Measurements from ENCODE around the gene ZC3HAV1.
"Not testable (repeated sequence)": the region's sequence is repeated elsewhere in the genome, so short reads cannot be mapped to it uniquely, and the experiment has no call there.

ZC3HAV1 gene

DNA sequence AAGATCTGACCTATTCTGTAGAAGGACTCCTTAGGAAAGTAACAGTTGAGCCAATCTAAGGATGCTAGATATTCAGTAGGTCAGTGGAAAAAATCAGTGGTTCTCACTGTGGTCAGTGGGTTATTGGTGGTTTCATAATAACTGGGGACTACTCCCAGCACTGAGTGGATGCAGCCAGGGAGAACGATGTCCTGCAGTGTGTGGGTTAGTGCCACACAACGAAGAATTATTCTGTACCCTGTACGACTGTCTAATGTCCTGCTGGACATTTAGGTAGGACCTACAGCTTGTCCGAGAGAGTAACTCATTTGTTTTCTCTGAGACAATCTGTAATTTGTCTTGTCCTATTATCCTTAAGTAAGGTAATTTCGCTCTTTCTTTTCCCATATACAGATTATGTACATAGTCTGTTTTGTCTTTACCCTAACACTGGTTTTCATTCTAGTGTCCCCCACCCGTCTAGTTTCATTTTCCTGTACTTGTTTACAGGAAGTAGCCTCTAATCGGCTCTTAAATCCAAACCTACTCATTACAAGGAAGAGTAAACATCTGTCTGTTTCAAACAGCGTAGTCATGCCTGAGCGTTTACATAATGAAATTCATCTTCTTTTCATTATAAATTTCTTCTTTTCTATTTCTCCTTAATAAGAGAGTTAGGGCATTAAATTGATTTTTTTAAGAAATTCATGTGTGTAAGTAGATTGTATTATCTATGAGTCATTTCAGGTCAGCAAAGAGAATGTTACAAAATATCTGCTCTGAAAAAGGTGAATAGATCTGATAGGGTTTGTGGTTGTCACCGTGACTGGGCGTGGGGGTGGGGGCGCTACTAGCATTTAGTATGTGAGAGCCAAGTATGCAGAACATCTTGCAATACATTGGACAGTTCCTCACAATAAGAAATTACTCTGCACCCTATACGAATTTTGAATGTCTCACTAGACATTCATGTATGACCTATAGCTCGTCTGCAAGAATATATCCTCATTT lies 65.4 kb downstream of the ZC3HAV1 start:
- Mint-ChIP-seq H3K27me3 (no peaks in the 10 kb centered on the region), H3K36me3 (ENCODE audit: low read depth) (peaks cover 60% of the 10 kb centered on the region), H3K27ac (peak overlapping the region; percentile 71), H3K9me3 (peaks cover 3% of the 10 kb centered on the region), H3K4me3 (no peak overlapping the region), H3K4me1 (ENCODE audit: low read depth) (peaks cover 66% of the 10 kb centered on the region)
- peak; percentile 75 for DNase-seq

DNA sequence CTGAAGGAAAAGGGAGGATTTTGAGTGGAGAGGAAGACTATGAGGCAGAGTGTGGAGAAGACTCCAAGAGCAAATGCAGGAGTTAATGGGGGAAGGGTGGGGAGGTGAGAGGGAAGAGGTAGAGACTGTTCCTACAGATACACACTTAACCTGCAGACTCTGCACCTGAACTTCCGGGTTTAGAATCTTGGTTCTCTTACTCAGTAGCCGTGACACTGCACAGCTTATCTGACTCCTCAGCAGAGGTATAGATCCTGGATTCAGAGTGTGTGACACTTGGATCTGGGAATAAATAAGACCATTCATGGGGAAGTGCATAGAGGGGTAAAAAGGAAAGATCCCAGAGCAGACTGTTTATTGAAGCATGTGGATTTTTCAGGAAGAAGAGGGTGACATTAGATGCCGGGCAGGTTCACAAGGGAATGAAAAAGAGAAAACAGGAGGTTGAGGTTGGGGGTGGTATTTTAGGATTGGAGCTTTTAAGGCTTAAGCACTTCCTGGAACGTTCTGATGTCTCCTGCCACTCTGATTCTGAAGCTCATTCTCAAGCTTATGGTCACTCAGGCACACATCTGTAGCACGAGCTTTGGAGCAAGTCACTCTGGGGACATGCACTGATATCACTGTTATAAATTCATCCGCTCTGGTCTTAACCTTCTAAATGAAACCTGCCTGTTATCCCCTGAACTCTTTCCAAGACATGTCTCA lies 68.0 kb downstream of the ZC3HAV1 start:
- peaks cover 47% of the 10 kb centered on the region for H3K4me1 Mint-ChIP-seq (ENCODE audit: low read depth)
- H3K9me3 Mint-ChIP-seq = peaks cover 3% of the 10 kb centered on the region
- H3K4me3 Mint-ChIP-seq = no peak overlapping the region
- H3K27ac Mint-ChIP-seq = peak overlapping the region; percentile 3
- no peak for DNase-seq
- H3K36me3 Mint-ChIP-seq (ENCODE audit: low read depth) = peaks cover 34% of the 10 kb centered on the region
- no peaks in the 10 kb centered on the region for H3K27me3 Mint-ChIP-seq

DNA sequence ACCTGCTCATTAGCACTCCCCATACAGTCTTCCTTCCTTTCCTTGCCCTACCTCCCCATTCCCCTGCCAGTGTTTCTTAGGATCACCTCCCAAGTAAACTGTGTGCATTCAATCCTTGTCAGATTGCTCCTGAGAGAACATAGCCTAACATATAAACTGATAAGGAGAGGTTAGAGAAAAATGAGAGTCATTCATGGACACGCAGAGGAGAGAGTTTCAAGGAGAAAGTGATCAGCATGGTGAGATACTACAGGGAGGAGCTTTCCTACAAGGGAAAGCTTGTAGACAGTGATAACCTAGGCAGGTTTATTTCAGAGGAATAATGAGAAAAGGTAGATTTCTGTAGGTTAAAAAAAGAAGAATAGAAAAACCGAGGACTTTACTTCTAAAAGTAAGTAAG lies 70.8 kb downstream of the ZC3HAV1 start:
- Mint-ChIP-seq H3K9me3 (no peaks in the 10 kb centered on the region), H3K36me3 (ENCODE audit: low read depth) (peaks cover 21% of the 10 kb centered on the region), H3K4me1 (ENCODE audit: low read depth) (peaks cover 39% of the 10 kb centered on the region), H3K4me3 (no peak overlapping the region), H3K27me3 (no peaks in the 10 kb centered on the region), H3K27ac (no peak overlapping the region)
- no peak for DNase-seq

DNA sequence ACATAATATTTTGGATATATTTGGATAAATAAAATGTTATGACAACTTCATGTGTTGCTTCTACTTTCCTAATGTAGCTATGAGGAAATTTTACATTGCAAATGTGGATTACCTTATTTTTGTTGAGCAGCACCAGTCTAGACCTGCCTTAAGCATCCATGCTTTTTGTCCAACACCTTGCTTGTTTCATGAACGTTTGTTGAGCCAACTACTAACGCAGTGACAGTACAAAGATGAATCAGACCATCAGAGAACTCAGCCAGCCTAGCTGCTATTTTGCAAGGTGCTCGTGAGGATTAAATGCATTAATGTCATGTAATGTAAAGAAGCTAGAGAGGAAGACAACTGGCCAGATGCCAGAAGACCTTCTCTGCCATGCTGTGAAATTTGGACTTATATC lies 72.6 kb downstream of the ZC3HAV1 start:
- Mint-ChIP-seq H3K4me1 (ENCODE audit: low read depth) (peaks cover 33% of the 10 kb centered on the region), H3K27me3 (no peaks in the 10 kb centered on the region), H3K36me3 (ENCODE audit: low read depth) (peaks cover 30% of the 10 kb centered on the region), H3K9me3 (no peaks in the 10 kb centered on the region), H3K4me3 (peak overlapping the region; percentile 74), H3K27ac (no peak overlapping the region)
- DNase-seq = no peak

DNA sequence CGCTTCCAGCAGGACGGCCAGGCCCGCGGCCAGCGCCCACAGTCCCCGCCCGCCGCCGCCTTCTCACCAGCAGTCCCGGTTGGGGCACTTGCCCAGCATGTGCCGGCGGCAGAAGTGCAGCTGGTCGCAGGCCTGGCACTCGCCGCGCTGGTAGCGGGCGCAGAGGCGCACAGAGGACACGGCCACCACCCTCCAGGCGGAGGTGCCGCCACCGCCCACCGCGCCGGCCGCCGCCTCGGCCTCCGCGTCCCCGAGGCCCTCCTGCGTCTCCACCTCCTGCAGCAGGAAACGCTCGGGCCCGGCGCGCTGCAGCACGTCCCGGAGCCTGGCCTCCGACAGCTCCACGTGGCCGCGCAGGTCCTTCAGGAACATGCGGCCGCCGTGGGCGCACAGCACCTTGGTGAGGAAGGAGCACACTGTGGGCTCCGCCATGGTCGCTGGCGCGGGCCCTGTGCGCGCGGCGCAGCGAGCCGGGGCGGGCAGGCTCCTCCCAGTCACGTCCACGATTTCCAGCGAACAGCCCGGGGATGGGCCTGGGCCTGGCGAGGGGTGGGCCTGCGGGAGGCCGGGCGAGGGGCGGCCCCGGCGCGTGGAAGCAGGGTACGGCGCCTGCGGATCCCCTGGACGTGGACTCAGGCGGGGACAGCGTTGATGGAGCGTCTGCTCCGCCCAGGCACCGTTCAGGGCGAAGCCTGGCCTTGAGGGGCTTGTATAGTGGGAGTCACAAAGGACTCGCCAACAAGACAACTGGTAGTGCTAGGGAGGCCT lies 73.8 kb downstream of the ZC3HAV1 start, which contains the start of gene ZC3HAV1L:
Gene ZC3HAV1L (minus strand): TSS at position 457 of the 768 bp plus-strand sequence. CDS start 25 bp downstream, at position 432.
- no peaks in the 10 kb centered on the region for H3K9me3 Mint-ChIP-seq
- H3K36me3 Mint-ChIP-seq (ENCODE audit: low read depth) = peaks cover 40% of the 10 kb centered on the region
- DNase-seq = peak; percentile 82
- peak within 1 kb of the TSS; percentile 83 for H3K4me3 Mint-ChIP-seq
- H3K27me3 Mint-ChIP-seq = no peaks in the 10 kb centered on the region
- peak within 1 kb of the TSS; percentile 82 for H3K27ac Mint-ChIP-seq
- H3K4me1 Mint-ChIP-seq (ENCODE audit: low read depth) = peaks cover 28% of the 10 kb centered on the region

DNA sequence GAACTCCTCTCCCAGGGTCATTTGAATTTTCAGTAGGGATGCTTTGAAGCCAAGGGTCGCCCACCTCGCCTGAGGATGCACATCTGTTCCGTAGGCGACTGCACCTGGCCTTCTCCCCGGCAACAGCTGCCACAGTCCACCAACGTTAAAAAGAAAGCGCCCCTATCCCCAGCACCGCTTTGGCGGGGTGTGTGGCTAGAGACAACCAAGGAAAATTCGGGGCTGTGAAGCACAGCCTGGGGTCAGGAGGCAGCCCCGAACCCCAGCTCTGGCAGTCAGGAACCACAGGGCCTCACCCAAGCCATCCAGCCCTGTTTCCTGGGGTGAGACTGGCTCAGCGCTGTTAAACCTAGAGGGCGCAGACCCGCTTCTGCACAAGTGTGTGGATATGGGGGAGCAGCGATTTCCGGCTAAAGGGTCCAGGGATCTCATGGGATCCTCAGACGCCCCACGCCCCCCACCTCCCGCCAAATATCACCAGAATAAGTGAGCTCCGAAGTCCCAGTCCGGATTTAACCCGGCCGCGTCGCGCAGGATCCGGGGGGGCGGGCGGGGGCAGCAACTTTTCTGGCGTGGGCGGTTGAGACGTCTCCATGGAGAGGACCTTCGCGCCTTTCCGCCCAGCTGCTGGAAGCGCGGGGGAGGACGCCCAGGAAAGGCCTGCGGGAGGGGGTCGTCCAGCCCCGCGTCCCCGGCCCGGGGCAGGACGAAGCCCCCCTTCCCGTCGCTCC lies 74.5 kb downstream of the ZC3HAV1 start:
- H3K27ac Mint-ChIP-seq = peak overlapping the region; percentile 82
- H3K27me3 Mint-ChIP-seq = no peaks in the 10 kb centered on the region
- no peak for DNase-seq
- H3K36me3 Mint-ChIP-seq (ENCODE audit: low read depth) = peaks cover 42% of the 10 kb centered on the region
- no peaks in the 10 kb centered on the region for H3K9me3 Mint-ChIP-seq
- peak overlapping the region; percentile 83 for H3K4me3 Mint-ChIP-seq
- H3K4me1 Mint-ChIP-seq (ENCODE audit: low read depth) = peaks cover 28% of the 10 kb centered on the region

DNA sequence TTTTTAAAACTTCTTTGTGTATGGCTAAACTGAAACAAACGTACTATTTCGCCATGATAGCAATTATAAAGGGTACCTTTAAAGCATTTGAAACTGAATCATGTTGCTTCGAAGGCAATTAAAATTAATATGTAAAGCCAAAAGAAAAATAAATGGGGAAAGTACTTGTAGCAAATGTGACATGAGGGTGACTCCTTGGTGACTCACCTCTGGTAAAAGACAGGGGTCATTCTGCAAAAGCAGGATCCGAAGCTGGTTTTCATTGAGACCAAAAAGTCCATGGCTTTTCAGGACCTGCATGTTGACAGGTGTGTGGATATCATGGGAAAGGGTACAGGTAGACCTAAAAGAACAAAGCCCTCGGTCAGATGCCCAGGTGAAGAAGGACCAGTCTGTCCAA lies 75.2 kb downstream of the ZC3HAV1 start:
- Mint-ChIP-seq H3K9me3 (no peaks in the 10 kb centered on the region), H3K27ac (peak overlapping the region; percentile 82), H3K27me3 (no peaks in the 10 kb centered on the region), H3K36me3 (ENCODE audit: low read depth) (peaks cover 49% of the 10 kb centered on the region), H3K4me3 (peak overlapping the region; percentile 83), H3K4me1 (ENCODE audit: low read depth) (peaks cover 28% of the 10 kb centered on the region)
- no peak for DNase-seq

DNA sequence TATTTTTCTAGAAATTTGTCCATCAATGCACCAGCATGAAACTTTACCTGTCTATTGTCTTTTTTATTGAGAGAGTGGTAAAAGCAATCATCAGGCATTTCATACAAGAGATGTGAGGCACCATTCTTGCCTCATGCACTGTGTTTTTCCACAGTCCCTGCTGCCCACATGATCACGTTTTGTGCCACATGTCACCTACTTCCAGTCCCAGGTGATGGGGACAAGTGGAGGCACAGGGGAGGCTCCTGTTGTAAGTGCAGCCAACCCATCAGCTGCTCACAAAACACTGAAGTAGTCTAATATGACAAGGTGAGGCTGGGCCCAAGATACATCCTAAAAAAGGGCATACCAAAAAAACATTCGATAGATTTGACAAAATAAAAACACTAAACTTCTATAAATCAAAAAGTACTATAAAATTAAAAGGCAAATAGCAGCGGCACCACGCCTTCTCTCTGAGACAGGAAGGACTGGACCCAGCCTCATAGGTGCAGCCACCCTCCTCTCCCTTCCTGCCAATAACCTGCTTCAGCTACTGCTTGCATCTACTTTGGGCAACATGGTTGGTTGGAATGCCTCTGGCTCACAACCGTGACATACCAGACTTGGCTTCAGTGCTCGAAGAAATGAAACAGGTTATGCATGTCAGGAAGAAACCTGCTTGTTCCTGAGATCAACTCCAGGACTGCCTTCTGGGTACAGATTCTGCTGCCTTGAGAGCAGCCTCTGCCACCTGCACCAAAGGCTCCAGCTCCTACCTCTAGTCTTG lies 76.0 kb downstream of the ZC3HAV1 start:
- Mint-ChIP-seq H3K4me3 (peak overlapping the region; percentile 83), H3K36me3 (ENCODE audit: low read depth) (peaks cover 57% of the 10 kb centered on the region), H3K27me3 (no peaks in the 10 kb centered on the region), H3K27ac (no peak overlapping the region), H3K9me3 (no peaks in the 10 kb centered on the region), H3K4me1 (ENCODE audit: low read depth) (peaks cover 28% of the 10 kb centered on the region)
- DNase-seq = no peak

DNA sequence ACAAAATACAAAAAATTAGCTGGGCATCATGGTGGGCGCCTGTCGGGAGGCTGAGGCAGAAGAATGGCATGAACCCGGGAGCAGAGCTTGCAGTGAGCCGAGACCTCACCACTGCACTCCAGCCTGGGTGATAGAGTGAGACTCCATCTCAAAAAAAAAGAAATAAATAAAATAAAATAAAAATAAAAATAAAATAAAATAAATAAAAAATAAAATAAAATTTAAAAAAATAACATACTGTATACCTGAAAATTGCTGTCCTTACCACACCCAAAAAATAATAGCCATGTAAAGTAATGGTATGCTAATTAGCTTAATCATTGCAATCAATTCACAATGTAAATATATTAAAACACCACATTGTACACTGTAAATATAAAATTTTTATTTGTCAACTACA lies 77.0 kb downstream of the ZC3HAV1 start:
- H3K36me3 Mint-ChIP-seq (ENCODE audit: low read depth) = peaks cover 67% of the 10 kb centered on the region
- H3K9me3 Mint-ChIP-seq = no peaks in the 10 kb centered on the region
- no peak overlapping the region for H3K27ac Mint-ChIP-seq
- H3K27me3 Mint-ChIP-seq = no peaks in the 10 kb centered on the region
- no peak for DNase-seq
- H3K4me3 Mint-ChIP-seq = no peak overlapping the region
- peaks cover 29% of the 10 kb centered on the region for H3K4me1 Mint-ChIP-seq (ENCODE audit: low read depth)

DNA sequence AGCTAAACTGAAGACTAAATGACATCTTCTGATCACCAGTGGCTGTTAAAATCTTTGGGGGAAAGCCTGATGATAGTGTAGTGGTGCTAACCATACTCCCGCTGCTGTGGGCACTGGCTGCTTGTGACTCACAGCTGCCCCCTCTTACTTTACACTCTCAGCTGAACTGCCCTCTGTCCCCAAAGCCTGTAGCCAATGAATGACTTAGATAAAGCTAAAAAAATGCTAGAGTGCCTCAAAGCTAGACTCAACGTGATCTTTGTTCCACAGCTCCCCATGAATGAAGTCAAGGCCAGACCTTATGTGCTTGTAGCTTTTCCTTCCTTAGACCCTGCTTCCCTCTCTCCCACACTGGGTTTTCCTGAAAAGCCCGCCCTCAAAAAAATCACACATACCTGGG lies 80.2 kb downstream of the ZC3HAV1 start:
- H3K27me3 Mint-ChIP-seq = no peaks in the 10 kb centered on the region
- no peak overlapping the region for H3K4me3 Mint-ChIP-seq
- H3K9me3 Mint-ChIP-seq = no peaks in the 10 kb centered on the region
- H3K4me1 Mint-ChIP-seq (ENCODE audit: low read depth) = peaks cover 13% of the 10 kb centered on the region
- H3K27ac Mint-ChIP-seq = no peak overlapping the region
- peaks cover 89% of the 10 kb centered on the region for H3K36me3 Mint-ChIP-seq (ENCODE audit: low read depth)
- no peak for DNase-seq

DNA sequence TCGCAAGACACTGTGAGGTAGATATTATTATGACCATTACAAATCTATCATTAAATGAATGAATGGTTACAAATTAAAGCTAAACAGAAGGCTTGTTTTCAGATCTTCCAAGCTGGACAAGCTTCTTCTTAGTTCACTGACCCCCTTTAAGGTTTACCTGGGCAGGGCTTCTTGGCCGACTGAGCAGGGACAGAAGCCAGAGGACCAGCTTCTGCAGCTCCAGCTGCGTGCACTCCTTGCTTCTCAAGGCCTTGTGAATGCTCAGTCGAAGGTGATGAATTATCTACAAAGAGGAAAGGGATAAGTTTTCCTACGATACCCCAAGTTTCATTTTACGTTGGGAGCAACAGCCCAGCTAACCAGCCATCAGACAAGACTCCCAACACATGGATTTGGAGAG lies 83.0 kb downstream of the ZC3HAV1 start:
- no peak for DNase-seq
- peaks cover 83% of the 10 kb centered on the region for H3K36me3 Mint-ChIP-seq (ENCODE audit: low read depth)
- peaks cover 2% of the 10 kb centered on the region for H3K4me1 Mint-ChIP-seq (ENCODE audit: low read depth)
- no peak overlapping the region for H3K27ac Mint-ChIP-seq
- H3K27me3 Mint-ChIP-seq = no peaks in the 10 kb centered on the region
- H3K9me3 Mint-ChIP-seq = no peaks in the 10 kb centered on the region
- no peak overlapping the region for H3K4me3 Mint-ChIP-seq

DNA sequence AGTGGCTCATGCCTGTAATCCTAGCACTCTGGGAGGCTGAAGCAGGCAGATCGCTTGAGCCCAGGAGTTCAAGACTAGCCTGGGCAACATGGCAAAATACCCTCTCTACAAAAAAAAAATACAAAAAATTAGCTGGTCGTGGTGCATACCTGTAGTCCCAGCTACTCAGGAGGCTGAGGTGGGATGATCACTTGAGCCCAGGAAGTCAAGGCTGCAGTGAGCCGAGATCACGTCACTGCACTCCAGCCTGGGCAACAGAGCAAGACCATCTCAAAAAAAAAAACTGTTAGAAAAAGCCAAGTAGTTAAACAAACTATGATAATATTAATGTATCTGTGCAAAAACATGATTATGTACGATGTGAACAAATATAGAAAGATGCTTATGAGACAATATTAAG lies 83.7 kb downstream of the ZC3HAV1 start:
- peaks cover 77% of the 10 kb centered on the region for H3K36me3 Mint-ChIP-seq (ENCODE audit: low read depth)
- not testable (repeated sequence) for H3K4me1 Mint-ChIP-seq (ENCODE audit: low read depth); H3K27me3 Mint-ChIP-seq; H3K4me3 Mint-ChIP-seq; DNase-seq; H3K9me3 Mint-ChIP-seq; H3K27ac Mint-ChIP-seq

DNA sequence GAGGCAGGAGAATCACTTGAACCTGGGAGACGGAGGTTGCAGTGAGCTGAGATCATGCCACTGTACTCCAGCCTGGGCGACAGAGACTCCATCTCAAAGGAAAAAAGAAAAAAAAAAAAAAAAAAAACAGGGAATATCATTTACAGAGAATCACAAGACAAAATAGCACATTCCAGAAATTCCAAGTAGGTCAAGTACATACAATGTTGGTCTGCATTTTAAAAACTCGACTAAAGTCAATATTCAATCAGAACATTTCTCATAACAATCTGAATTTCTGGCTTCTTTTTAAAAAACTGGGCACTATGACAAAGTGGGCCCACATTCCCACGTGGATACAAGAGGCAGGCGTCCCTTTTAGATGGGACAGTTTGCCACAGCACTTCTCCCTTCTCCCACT lies 86.4 kb downstream of the ZC3HAV1 start:
- H3K27ac Mint-ChIP-seq = no peak overlapping the region
- DNase-seq = no peak

More for the DNA sequence above, 86.4 kb downstream of the ZC3HAV1 start:
- H3K36me3 Mint-ChIP-seq (ENCODE audit: low read depth) = peaks cover 58% of the 10 kb centered on the region
- H3K4me3 Mint-ChIP-seq = no peak overlapping the region
- H3K27me3 Mint-ChIP-seq = no peaks in the 10 kb centered on the region
- H3K4me1 Mint-ChIP-seq (ENCODE audit: low read depth) = no peaks in the 10 kb centered on the region
- H3K9me3 Mint-ChIP-seq = no peaks in the 10 kb centered on the region

All from activated T-cell treated with anti-CD3 and anti-CD28 coated beads, Interleukin-2, amount 50 U/mL, for 24 hours (primary cell).